Measurements from ENCODE around the gene CELF1. TPM values are rescaled to one million over a fixed set of nuclear protein-coding genes. Genes with fewer than 3 reads are reported as not detected.

Gene CELF1
- total and polyA plus RNA-seq, 10 of the 15 experiments (the other 5 are each of a cell fraction or from before 2014, with no cell fraction given), result 35.3 to 128 (median 85.7) TPM

DNA sequence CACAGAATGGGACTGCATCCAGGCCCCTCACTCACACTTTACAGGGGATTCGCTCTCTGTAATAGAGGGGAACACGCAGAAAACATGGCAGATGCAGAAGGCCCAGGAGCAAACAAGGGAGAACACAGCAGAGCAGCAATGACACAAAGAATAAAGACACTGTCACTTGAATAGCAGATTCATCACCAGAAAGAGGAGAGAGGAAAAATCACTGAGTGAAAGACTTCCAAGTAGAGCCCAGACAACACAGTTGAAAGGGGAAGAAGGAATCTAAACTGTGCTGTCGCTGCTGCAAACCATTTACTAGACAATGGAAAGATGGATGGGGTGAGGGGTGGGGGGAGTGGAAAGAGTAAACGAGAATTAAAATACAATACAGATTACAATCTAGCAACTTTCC is 75.2 kb downstream of the CELF1 start (continued):
- TF ChIP-seq SUPT20H (IDR thresholded peaks at IDR 0.05; ENCODE audit: borderline replicate concordance, control insufficient read depth, low read depth, low read length), result no peak
- no peak for TF ChIP-seq FOS (IDR thresholded peaks at IDR 0.05; ENCODE audit: borderline replicate concordance, extremely low read depth, insufficient read length)
- TF ChIP-seq BACH1 (IDR thresholded peaks at IDR 0.05; ENCODE audit: borderline replicate concordance), result no peak
- TF ChIP-seq, protein P1, sequence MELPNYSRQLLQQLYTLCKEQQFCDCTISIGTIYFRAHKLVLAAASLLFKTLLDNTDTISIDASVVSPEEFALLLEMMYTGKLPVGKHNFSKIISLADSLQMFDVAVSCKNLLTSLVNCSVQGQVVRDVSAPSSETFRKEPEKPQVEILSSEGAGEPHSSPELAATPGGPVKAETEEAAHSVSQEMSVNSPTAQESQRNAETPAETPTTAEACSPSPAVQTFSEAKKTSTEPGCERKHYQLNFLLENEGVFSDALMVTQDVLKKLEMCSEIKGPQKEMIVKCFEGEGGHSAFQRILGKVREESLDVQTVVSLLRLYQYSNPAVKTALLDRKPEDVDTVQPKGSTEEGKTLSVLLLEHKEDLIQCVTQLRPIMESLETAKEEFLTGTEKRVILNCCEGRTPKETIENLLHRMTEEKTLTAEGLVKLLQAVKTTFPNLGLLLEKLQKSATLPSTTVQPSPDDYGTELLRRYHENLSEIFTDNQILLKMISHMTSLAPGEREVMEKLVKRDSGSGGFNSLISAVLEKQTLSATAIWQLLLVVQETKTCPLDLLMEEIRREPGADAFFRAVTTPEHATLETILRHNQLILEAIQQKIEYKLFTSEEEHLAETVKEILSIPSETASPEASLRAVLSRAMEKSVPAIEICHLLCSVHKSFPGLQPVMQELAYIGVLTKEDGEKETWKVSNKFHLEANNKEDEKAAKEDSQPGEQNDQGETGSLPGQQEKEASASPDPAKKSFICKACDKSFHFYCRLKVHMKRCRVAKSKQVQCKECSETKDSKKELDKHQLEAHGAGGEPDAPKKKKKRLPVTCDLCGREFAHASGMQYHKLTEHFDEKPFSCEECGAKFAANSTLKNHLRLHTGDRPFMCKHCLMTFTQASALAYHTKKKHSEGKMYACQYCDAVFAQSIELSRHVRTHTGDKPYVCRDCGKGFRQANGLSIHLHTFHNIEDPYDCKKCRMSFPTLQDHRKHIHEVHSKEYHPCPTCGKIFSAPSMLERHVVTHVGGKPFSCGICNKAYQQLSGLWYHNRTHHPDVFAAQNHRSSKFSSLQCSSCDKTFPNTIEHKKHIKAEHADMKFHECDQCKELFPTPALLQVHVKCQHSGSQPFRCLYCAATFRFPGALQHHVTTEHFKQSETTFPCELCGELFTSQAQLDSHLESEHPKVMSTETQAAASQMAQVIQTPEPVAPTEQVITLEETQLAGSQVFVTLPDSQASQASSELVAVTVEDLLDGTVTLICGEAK (IDR thresholded peaks at IDR 0.05; ENCODE audit: borderline replicate concordance), result no peak
- TF ChIP-seq RAD21 (IDR thresholded peaks at IDR 0.05; ENCODE audit: insufficient read depth, low read depth, low read length), result no peak
- no peak for TF ChIP-seq ZNF207 (IDR thresholded peaks at IDR 0.05; ENCODE audit: borderline replicate concordance)
- TF ChIP-seq, protein P2, sequence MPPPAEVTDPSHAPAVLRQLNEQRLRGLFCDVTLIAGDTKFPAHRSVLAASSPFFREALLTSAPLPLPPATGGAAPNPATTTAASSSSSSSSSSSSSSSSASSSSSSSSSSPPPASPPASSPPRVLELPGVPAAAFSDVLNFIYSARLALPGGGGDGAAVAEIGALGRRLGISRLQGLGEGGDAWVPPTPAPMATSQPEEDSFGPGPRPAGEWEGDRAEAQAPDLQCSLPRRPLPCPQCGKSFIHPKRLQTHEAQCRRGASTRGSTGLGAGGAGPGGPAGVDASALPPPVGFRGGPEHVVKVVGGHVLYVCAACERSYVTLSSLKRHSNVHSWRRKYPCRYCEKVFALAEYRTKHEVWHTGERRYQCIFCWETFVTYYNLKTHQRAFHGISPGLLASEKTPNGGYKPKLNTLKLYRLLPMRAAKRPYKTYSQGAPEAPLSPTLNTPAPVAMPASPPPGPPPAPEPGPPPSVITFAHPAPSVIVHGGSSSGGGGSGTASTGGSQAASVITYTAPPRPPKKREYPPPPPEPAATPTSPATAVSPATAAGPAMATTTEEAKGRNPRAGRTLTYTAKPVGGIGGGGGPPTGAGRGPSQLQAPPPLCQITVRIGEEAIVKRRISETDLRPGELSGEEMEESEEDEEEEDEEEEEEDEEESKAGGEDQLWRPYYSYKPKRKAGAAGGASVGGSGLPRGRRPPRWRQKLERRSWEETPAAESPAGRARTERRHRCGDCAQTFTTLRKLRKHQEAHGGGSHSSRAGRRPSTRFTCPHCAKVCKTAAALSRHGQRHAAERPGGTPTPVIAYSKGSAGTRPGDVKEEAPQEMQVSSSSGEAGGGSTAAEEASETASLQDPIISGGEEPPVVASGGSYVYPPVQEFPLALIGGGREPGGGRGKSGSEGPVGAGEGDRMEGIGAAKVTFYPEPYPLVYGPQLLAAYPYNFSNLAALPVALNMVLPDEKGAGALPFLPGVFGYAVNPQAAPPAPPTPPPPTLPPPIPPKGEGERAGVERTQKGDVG (CRISPR knock-in tag; IDR thresholded peaks at IDR 0.05), result no peak
